H1 (cell line): ENCODE data around the gene PCDHA1. TPM values are rescaled to one million over a fixed set of nuclear protein-coding genes. Genes with fewer than 3 reads are reported as not detected.

Source experiments
- CTCF ChIA-PET: fragments of 300-600 bp; sonication (Branson Sonifier 250); formaldehyde crosslinking; loops from one replicate; lab custom pipeline; 2021; ENCODE audit not compliant: partially characterized antibody; lab: Charles Lee
- POLR2A ChIA-PET: fragments of 300-600 bp; sonication (Branson Sonifier 250); formaldehyde crosslinking; loops from one replicate; lab custom pipeline; 2021; ENCODE audit warnings: inconsistent platforms; ENCODE audit not compliant: partially characterized antibody; lab: Charles Lee
- DNase-seq, 2 experiments: peaks; one replicate each; pipeline versions ENCODE4 v3.0.0 to v3.0.0-alpha.2; 2010 to 2022; ENCODE audit warnings: low spot score in 2 of 2, low read depth in 1 of 2, mixed read lengths in 1 of 2
- FAIRE-seq: peaks from 2 replicates; lab custom pipeline; 2011; peaks lifted over from hg19 to GRCh38; lab: Jason Lieb, UNC
- H2AFZ ChIP-seq: 2 replicates; pipeline ENCODE4 v1.8.1; 2012; ENCODE audit warnings: low read length, inconsistent platforms
- H2AK5ac ChIP-seq: 2 replicates; pipeline ENCODE4 v1.6.1; 2013; ENCODE audit warnings: low read depth, low read length
- H2BK120ac ChIP-seq: replicated peaks from 2 replicates; pipeline ENCODE3; 2013; ENCODE audit warnings: low read depth, low read length, inconsistent platforms
- H2BK12ac ChIP-seq: 2 replicates; pipeline ENCODE4 v1.6.1; 2013; ENCODE audit warnings: low read depth, low read length
- H2BK15ac ChIP-seq: 2 replicates; pipeline ENCODE4 v1.6.1; 2013; ENCODE audit warnings: low read length
- H2BK20ac ChIP-seq: 2 replicates; pipeline ENCODE4 v1.6.1; 2013; ENCODE audit warnings: low read length
- H2BK5ac ChIP-seq: 2 replicates; pipeline ENCODE4 v1.6.1; 2013; ENCODE audit warnings: low read depth, low read length
- H3K14ac ChIP-seq: 2 replicates; pipeline ENCODE4 v1.6.1; 2013; ENCODE audit warnings: inconsistent platforms; ENCODE audit not compliant: insufficient read length
- H3K18ac ChIP-seq: 2 replicates; pipeline ENCODE4 v1.6.1; 2013; ENCODE audit warnings: low read length; ENCODE audit errors: extremely low read depth
- H3K23ac ChIP-seq: 2 replicates; pipeline ENCODE4 v1.6.1; 2013; ENCODE audit warnings: inconsistent platforms; ENCODE audit not compliant: insufficient read length
- H3K23me2 ChIP-seq: 2 replicates; pipeline ENCODE4 v1.6.1; 2013; ENCODE audit warnings: low read depth, low read length
- H3K27ac ChIP-seq: 2 replicates; pipeline ENCODE4 v1.6.1; 2011; ENCODE audit warnings: low read depth, low read length, inconsistent platforms
- H3K27me3 ChIP-seq, 4 experiments: replicated peaks in 1 of 4; 1 replicate in 1 of 4; 2 replicates in 3 of 4; pipeline versions ENCODE4 v1.6.1 to v1.8.1; 2011 to 2013; ENCODE audit warnings: low read length in 3 of 4, mild to moderate bottlenecking in 3 of 4, inconsistent platforms in 2 of 4, mixed read lengths in 2 of 4, moderate library complexity in 1 of 4; ENCODE audit not compliant: control insufficient read depth in 3 of 4, insufficient read depth in 3 of 4; ENCODE audit errors: extremely low read depth in 1 of 4
- H3K36me3 ChIP-seq, 4 experiments: 2 replicates each; pipeline versions ENCODE4 v1.6.1 to v1.8.1; 2011 to 2013; ENCODE audit warnings: mild to moderate bottlenecking in 4 of 4, low read length in 3 of 4, moderate library complexity in 2 of 4, control low read depth in 1 of 4, inconsistent platforms in 1 of 4; ENCODE audit not compliant: insufficient read depth in 4 of 4, control insufficient read depth in 2 of 4
- H3K4ac ChIP-seq: replicated peaks from 2 replicates; pipeline ENCODE3; 2013; ENCODE audit warnings: low read length, low read depth, mixed read lengths, inconsistent platforms; ENCODE audit not compliant: insufficient read length
- H3K4me1 ChIP-seq, 4 experiments: replicated peaks in 1 of 4; 1 replicate in 1 of 4; 2 replicates in 3 of 4; pipeline versions ENCODE4 v1.6.1 to v1.8.1; 2011 to 2013; ENCODE audit warnings: low read length in 3 of 4, inconsistent platforms in 2 of 4, mixed read lengths in 1 of 4; ENCODE audit not compliant: insufficient read depth in 4 of 4, control insufficient read depth in 3 of 4
- H3K4me2 ChIP-seq, 2 experiments: 2 replicates each; pipeline versions ENCODE4 v1.6.1 to v1.8.1; 2011 to 2013; ENCODE audit warnings: low read depth in 2 of 2, low read length in 2 of 2, control low read depth in 1 of 2, inconsistent platforms in 1 of 2, mild to moderate bottlenecking in 1 of 2; ENCODE audit not compliant: insufficient read depth in 1 of 2
- H3K4me3 ChIP-seq, 4 experiments: fragments of 200-600, 300-600 bp in 1 of 4; sonication (generic), shearing (Covaris generic), sonication (Bioruptor Twin) in 1 of 4; 2 replicates each; pipeline versions ENCODE4 v1.5.1 to v1.8.1; 2011 to 2016; ENCODE audit warnings: low read length in 4 of 4, low read depth in 3 of 4, control low read depth in 2 of 4, inconsistent platforms in 2 of 4, mild to moderate bottlenecking in 2 of 4, mixed read lengths in 1 of 4, moderate library complexity in 1 of 4; ENCODE audit not compliant: insufficient read depth in 2 of 4; ENCODE audit errors: extremely low read depth in 1 of 4
- H3K56ac ChIP-seq: replicated peaks from 2 replicates; pipeline ENCODE3; 2013; ENCODE audit warnings: low read depth, mild to moderate bottlenecking, mixed read lengths, low read length, inconsistent platforms; ENCODE audit not compliant: insufficient read length
- H3K79me1 ChIP-seq: 2 replicates; pipeline ENCODE4 v1.6.1; 2013; ENCODE audit warnings: low read depth, low read length, control low read depth
- H3K79me2 ChIP-seq, 2 experiments: 2 replicates each; pipeline versions ENCODE4 v1.6.1 to v1.8.1; 2012 to 2013; ENCODE audit warnings: low read length in 2 of 2, mild to moderate bottlenecking in 2 of 2, inconsistent platforms in 1 of 2; ENCODE audit not compliant: insufficient read depth in 2 of 2, control insufficient read depth in 1 of 2
- H3K9ac ChIP-seq, 4 experiments: replicated peaks in 1 of 4; 1 replicate in 1 of 4; 2 replicates in 3 of 4; pipeline versions ENCODE4 v1.6.1 to v1.8.1; 2011 to 2013; ENCODE audit warnings: low read depth in 3 of 4, low read length in 3 of 4, control low read depth in 2 of 4, mild to moderate bottlenecking in 2 of 4, moderate library complexity in 2 of 4, inconsistent platforms in 1 of 4; ENCODE audit errors: extremely low read depth in 1 of 4
- H3K9me3 ChIP-seq, 2 experiments: 2 replicates each; pipeline versions ENCODE4 v1.6.1 to v1.8.1; 2012 to 2013; ENCODE audit warnings: mild to moderate bottlenecking in 2 of 2, moderate library complexity in 2 of 2, control low read depth in 1 of 2, inconsistent platforms in 1 of 2, low read depth in 1 of 2, low read length in 1 of 2, mixed read lengths in 1 of 2; ENCODE audit not compliant: insufficient read depth in 2 of 2
- H4K20me1 ChIP-seq, 2 experiments: replicated peaks in 1 of 2; 2 replicates each; pipeline versions ENCODE3 to v1.8.1; 2011 to 2013; ENCODE audit warnings: inconsistent platforms in 2 of 2, low read length in 2 of 2, mild to moderate bottlenecking in 1 of 2; ENCODE audit not compliant: insufficient read depth in 2 of 2, control insufficient read depth in 1 of 2
- H4K5ac ChIP-seq: 2 replicates; pipeline ENCODE4 v1.6.1; 2013; ENCODE audit warnings: low read length, low read depth, mixed read lengths, inconsistent platforms; ENCODE audit not compliant: insufficient read length
- H4K8ac ChIP-seq: 2 replicates; pipeline ENCODE4 v1.8.0; 2013; ENCODE audit warnings: mild to moderate bottlenecking, moderate library complexity, low read length, inconsistent platforms; ENCODE audit not compliant: insufficient read depth; ENCODE audit errors: extremely low read depth
- H4K91ac ChIP-seq: replicated peaks from 2 replicates; pipeline ENCODE3; 2013; ENCODE audit warnings: low read length, mixed read lengths, inconsistent platforms; ENCODE audit not compliant: insufficient read length
- BACH1 ChIP-seq: IDR thresholded peaks from 2 replicates; pipeline ENCODE4 v1.6.1; 2012; ENCODE audit warnings: low read length, improper control_type of control experiment
- POLR2AphosphoS5 ChIP-seq: IDR thresholded peaks from 2 replicates; pipeline ENCODE4 v1.6.1; 2011; ENCODE audit warnings: low read depth, low read length
- RNF2 ChIP-seq: fragments of 200-900, 300-1000 bp; sonication (generic); IDR thresholded peaks from 2 replicates; pipeline ENCODE4 v1.7.1; 2016; ENCODE audit warnings: borderline replicate concordance, low read depth, mild to moderate bottlenecking, antibody characterized with exemption, low read length; ENCODE audit not compliant: poor library complexity, severe bottlenecking; ENCODE audit errors: missing control alignments
- SIX5 ChIP-seq: IDR thresholded peaks from 2 replicates; pipeline ENCODE4 v1.6.1; 2011; ENCODE audit warnings: mild to moderate bottlenecking, low read depth, low read length
- TBP ChIP-seq: IDR thresholded peaks from 2 replicates; pipeline ENCODE4 v1.6.1; 2011; ENCODE audit warnings: low read depth, low read length, improper control_type of control experiment
- WGBS, 2 experiments: shearing (Covaris generic) in 1 of 2; methylation state at CpG; one replicate each; pipeline versions ENCODE4 v1.1.6 to v1.1.7; 2013 to 2015; ENCODE audit warnings: low lambda C conversion rate in 2 of 2, mixed read lengths in 2 of 2, inconsistent platforms in 1 of 2, low coverage in 1 of 2, missing lambda C conversion rate in 1 of 2; ENCODE audit not compliant: insufficient replicate concordance in 2 of 2, insufficient coverage in 1 of 2, insufficient read length in 1 of 2; ENCODE audit errors: extremely low coverage in 1 of 2, missing lambda C conversion rate in 1 of 2; 5-methylcytosine and 5-hydroxymethylcytosine counted together
- polyA plus RNA-seq, 7 experiments: library from polyadenylated mRNA; depleted of rRNA in 3 of 7; stranded (reverse) in 5 of 7; unstranded in 2 of 7; fragments of >200 nt in 5 of 7; fragments of 200-250 nt in 2 of 7; gene quantifications; 1 replicate in 5 of 7; 2 replicates in 1 of 7; 4 replicates in 1 of 7; pipeline versions ENCODE4 v1.2.1 to v1.2.3, GENCODE V29; 2011 to 2013; ENCODE audit warnings: missing spikeins in 2 of 7, mixed read lengths in 2 of 7
- total RNA-seq: library from RNA; stranded (reverse); fragmentation: NEBNext Ultra II Directional; extraction: Animal tissue kit (Norgen Biotek cat#: 25700); gene quantifications from 2 replicates; pipeline ENCODE4 v1.2.1, GENCODE V29; 2021
- TF ChIP-seq, protein P1 (sequence below): IDR thresholded peaks from 2 replicates; pipeline ENCODE4 v1.6.1; 2012; ENCODE audit warnings: inconsistent platforms

The PCDHA1 gene
- total and polyA plus RNA-seq, 2 of the 8 experiments (the other 6 are each of a cell fraction or from before 2014, with no cell fraction given), result 0.23 to 0.50 TPM

DNA sequence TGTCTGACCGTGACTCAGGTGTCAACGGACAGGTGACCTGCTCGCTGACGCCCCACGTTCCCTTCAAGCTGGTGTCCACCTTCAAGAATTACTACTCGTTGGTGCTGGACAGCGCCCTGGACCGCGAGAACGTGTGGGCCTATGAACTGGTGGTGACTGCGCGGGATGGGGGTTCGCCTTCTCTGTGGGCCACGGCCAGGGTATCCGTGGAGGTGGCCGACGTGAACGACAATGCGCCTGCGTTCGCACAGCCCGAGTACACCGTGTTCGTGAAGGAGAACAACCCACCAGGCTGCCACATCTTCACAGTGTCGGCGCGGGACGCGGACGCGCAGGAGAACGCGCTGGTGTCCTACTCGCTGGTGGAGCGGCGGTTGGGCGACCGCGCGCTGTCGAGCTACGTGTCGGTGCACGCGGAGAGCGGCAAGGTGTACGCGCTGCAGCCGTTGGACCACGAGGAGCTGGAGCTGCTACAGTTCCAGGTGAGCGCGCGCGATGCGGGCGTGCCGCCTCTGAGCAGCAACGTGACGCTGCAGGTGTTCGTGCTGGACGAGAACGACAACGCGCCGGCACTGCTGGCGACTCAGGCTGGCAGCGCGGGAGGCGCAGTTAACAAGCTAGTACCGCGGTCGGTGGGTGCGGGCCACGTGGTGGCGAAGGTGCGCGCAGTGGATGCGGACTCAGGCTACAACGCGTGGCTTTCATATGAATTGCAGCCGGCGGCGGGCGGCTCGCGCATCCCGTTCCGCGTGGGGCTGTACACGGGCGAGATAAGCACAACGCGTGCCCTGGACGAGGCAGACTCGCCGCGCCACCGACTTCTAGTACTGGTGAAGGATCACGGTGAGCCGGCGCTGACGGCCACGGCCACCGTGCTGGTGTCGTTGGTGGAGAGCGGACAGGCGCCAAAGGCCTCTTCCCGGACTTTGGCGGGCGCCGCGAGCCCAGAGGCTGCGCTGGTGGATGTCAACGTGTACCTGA lies 84.6 kb downstream of the PCDHA1 start:
- Histone ChIP-seq H3K27me3 (no peaks in the 10 kb centered on the region), H4K20me1 (no peaks in the 10 kb centered on the region), H2BK20ac (no peak overlapping the region), H2BK15ac (no peak overlapping the region), H3K14ac (no peak overlapping the region), H3K4me3 (no peak overlapping the region), H3K27ac (no peak overlapping the region), H3K79me2 (peaks cover 0 to 19% of the 10 kb centered on the region in 2 experiments; a peak in 2 of 4 replicates), H4K5ac (no peak overlapping the region), H3K4me1 (no peaks in the 10 kb centered on the region; a peak in 2 of 7 replicates), H3K4ac (no peak overlapping the region), H2AK5ac (no peak overlapping the region), H3K23me2 (no peaks in the 10 kb centered on the region), H2BK120ac (no peak overlapping the region), H2BK12ac (no peak overlapping the region), H4K91ac (no peak overlapping the region), H3K23ac (no peak overlapping the region), H3K36me3 (peaks cover 0 to 15% (median 0%) of the 10 kb centered on the region in 4 experiments; a peak in 3 of 8 replicates), H3K56ac (no peak overlapping the region), H3K4me2 (no peak overlapping the region; a peak in 1 of 4 replicates), H4K8ac (peak overlapping the region; percentile 16), H3K9me3 (peaks cover 0 to 13% of the 10 kb centered on the region in 2 experiments; a peak in 1 of 4 replicates), H3K79me1 (no peaks in the 10 kb centered on the region), H3K18ac (no peak overlapping the region), H2AFZ (no peak overlapping the region), H3K9ac (no peak overlapping the region), H2BK5ac (no peak overlapping the region)
- TF ChIP-seq, protein P1, sequence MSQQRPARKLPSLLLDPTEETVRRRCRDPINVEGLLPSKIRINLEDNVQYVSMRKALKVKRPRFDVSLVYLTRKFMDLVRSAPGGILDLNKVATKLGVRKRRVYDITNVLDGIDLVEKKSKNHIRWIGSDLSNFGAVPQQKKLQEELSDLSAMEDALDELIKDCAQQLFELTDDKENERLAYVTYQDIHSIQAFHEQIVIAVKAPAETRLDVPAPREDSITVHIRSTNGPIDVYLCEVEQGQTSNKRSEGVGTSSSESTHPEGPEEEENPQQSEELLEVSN, result no peak
- peak; percentile 26; the same call in 1 of the 2 replicates for TF ChIP-seq POLR2AphosphoS5
- no peak for TF ChIP-seq SIX5
- TF ChIP-seq RNF2, result no peak
- no peak for TF ChIP-seq BACH1
- no peak for TF ChIP-seq TBP
- WGBS, 2 experiments, result 96% methylated on average over 91 of the region's 114 CpGs; no CpG with 5 or more reads in 1 of the 2 experiments
- DNase-seq (no peak), FAIRE-seq (no peak)
- ChIA-PET CTCF (interaction anchor here (0.8 to 9.3 kb wide), 24 partner anchors 9 to 179 kb away, joined by 3 to 141 read pairs (median 6); partner anchors contain the start of genes PCDHA10, PCDHA4, PCDHA6 and PCDHA8), POLR2A (interaction anchor here (1.0 to 2.4 kb wide), 4 partner anchors 8 to 181 kb away, joined by 3 to 7 read pairs (median 6); partner anchors contain the start of genes PCDHA10 and PCDHB1)
